ENCODE data around the gene PXDN.

PXDN gene

GRCh38 chr2:1789610-1790009 lies 45.3 kb upstream of the PXDN start:
- no peak overlapping the region for H3K27ac ChIP-seq
- TF ChIP-seq, protein P1, sequence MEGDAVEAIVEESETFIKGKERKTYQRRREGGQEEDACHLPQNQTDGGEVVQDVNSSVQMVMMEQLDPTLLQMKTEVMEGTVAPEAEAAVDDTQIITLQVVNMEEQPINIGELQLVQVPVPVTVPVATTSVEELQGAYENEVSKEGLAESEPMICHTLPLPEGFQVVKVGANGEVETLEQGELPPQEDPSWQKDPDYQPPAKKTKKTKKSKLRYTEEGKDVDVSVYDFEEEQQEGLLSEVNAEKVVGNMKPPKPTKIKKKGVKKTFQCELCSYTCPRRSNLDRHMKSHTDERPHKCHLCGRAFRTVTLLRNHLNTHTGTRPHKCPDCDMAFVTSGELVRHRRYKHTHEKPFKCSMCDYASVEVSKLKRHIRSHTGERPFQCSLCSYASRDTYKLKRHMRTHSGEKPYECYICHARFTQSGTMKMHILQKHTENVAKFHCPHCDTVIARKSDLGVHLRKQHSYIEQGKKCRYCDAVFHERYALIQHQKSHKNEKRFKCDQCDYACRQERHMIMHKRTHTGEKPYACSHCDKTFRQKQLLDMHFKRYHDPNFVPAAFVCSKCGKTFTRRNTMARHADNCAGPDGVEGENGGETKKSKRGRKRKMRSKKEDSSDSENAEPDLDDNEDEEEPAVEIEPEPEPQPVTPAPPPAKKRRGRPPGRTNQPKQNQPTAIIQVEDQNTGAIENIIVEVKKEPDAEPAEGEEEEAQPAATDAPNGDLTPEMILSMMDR (conservative IDR thresholded peaks at IDR 0.05) = no peak

DNA sequence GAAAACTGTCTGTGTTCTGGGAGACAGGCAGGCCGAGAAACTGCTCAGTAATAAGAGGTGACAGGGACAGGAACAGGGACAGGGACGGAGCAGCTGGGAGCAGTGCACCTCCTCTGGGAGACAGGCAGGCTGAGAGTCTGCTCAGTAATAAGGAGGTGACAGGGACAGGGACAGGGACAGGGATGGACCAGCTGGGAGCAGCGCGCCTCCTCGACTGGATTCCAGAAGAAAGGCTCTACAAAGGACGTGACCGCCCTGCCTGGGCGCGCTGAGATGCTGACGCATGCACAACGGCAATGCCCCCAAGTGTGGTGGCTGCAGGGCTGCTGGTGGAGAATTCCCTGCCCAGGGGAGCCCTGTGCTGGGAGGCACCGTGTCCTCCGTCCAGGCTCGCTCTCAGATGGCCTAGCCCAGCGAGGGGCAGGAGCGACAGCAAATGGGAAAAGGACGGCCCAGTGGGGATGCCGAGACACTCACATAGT lies 44.2 kb upstream of the PXDN start:
- TF ChIP-seq, protein P1 (conservative IDR thresholded peaks at IDR 0.05) = no peak
- H3K27ac ChIP-seq = no peak overlapping the region

DNA sequence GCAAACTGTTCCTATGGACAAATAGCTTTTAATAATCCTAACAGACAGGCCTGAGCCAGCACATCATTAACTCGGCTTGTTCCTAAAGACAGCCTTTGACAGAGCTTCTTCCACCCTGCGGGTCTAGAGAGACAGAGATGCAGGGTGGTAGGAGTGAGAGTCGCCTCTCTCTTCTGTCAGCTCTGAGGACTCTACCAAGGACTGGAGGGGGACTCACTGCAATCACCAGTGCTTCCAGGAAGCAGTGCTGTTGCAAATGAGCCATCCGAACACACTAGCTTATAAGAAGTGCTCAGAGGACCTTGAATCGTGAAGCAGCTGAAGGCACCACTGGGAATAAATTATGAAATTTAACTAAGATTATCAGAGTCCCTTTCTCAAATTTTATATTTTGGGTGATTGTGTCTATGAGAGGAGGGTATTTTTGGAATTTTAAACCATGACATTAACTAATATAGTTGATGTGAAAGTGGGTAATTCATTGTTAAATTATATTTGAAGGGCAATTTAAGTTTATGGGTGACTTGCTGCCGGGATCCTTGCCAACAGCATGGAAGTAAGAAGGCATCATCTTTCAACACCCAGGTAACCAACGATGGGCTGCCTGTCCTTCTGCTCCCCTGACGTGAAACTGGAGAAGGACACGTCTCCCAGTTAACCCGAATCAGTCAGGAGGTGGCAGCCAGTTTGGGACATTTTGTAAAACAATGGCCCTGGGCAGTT lies 43.6 kb upstream of the PXDN start:
- TF ChIP-seq, protein P1 (conservative IDR thresholded peaks at IDR 0.05) = no peak
- H3K27ac ChIP-seq = no peak overlapping the region

GRCh38 chr2:1784986-1785617 lies 40.8 kb upstream of the PXDN start:
- no peak overlapping the region for H3K27ac ChIP-seq
- TF ChIP-seq, protein P1 (conservative IDR thresholded peaks at IDR 0.05) = no peak

- H3K27ac ChIP-seq = no peak overlapping the region
- TF ChIP-seq, protein P1 (conservative IDR thresholded peaks at IDR 0.05) = no peak
These were observed 39.8 kb upstream of the PXDN start for GRCh38 chr2:1784087-1784486.

- H3K27ac ChIP-seq = no peak overlapping the region
- TF ChIP-seq, protein P1 (conservative IDR thresholded peaks at IDR 0.05) = no peak
These were observed 38.2 kb upstream of the PXDN start for GRCh38 chr2:1782514-1782913.

- H3K27ac ChIP-seq = no peak overlapping the region
- TF ChIP-seq, protein P1 (conservative IDR thresholded peaks at IDR 0.05) = no peak
These were observed 37.2 kb upstream of the PXDN start for GRCh38 chr2:1781291-1782080.

Measured in VCaP (cell line).